ENCODE measurements around the gene URB1.

GRCh38 chr21:32412162-32413014, 19.6 kb upstream of the URB1 start, which contains the start of gene EVA1C:
- no peak for TF ChIP-seq GATA2 (IDR thresholded peaks at IDR 0.05; ENCODE audit: low read depth, low read length)
- no peak for TF ChIP-seq GATA3 (IDR thresholded peaks at IDR 0.05; ENCODE audit: low read depth, low read length)

Data from SH-SY5Y (cell line).